ENCODE results near the gene ILF2. TPM values are rescaled to one million over a fixed set of nuclear protein-coding genes. Genes with fewer than 3 reads are reported as not detected.
"Not testable (repeated sequence)": the region's sequence is repeated elsewhere in the genome, so short reads cannot be mapped to it uniquely, and the experiment has no call there.

Gene ILF2
- total RNA-seq, 4 donors from 2014 or later: 111 to 167 (median 151) TPM

- intact Hi-C loops (cut with DNase I): loop anchor here (10.0 kb wide), 1 partner anchor 314 kb away; the partner anchor contains the start of gene RAB13
- WGBS, 2 donors: 2% methylated on average over 19 to 20 of the region's 22 CpGs
- Histone ChIP-seq H3K9me3 (no peaks in the 10 kb centered on the region), H3K36me3 (peaks cover 28 to 34% of the 10 kb centered on the region in 2 donors), H3K4me1 (peaks cover 8 to 12% of the 10 kb centered on the region in 2 donors), H3K27me3 (no peaks in the 10 kb centered on the region), H3K27ac (peak overlapping the region; percentile 47 to 69 (median 50)), H3K4me3 (replicated peaks in 1 of 3) (peak overlapping the region; percentile 72 to 95 (median 80))
- DNase-seq: no peak
- TF ChIP-seq CTCF (IDR thresholded peaks at IDR 0.05) (no peak), POLR2A (IDR thresholded peaks at IDR 0.05) (no peak)
Observed at GRCh38 chr1:153670257-153670858, 435 bp downstream of the ILF2 start.

DNA sequence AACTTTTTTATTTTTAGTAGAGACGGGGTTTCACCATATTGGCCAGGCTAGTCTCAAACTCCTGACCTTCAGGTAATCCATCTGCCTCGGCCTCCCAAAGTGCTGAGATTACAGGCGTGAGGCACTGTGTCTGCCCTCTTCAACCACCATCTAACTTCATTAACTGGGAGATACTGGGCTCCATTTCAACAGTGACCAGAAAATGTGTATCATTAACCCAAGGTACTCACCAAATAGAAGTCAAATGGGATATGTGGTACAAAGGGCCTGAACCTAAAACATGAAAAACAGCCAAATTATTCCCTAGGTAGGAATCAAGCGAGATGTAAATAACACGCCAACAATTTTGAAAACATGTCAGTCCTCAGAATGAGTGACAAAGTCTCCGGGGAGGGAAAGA, 1.2 kb downstream of the ILF2 start:
- H3K4me1 ChIP-seq: peaks cover 8 to 12% of the 10 kb centered on the region in 2 donors
- H3K27me3 ChIP-seq: no peaks in the 10 kb centered on the region
- no peak for DNase-seq
- peak overlapping the region in 1 of 3 donors; percentile 69 for H3K27ac ChIP-seq
- intact Hi-C loops (cut with DNase I): loop anchor here (10.0 kb wide), 2 partner anchors 95 to 315 kb away; partner anchors contain the start of gene RAB13
- H3K9me3 ChIP-seq: no peaks in the 10 kb centered on the region
- H3K36me3 ChIP-seq: peaks cover 35 to 42% of the 10 kb centered on the region in 2 donors
- TF ChIP-seq POLR2A (IDR thresholded peaks at IDR 0.05) (no peak), CTCF (IDR thresholded peaks at IDR 0.05) (no peak)
- WGBS, 2 donors: 81 to 90% methylated on average over 6 of the region's 6 CpGs
- peak overlapping the region in 2 of 3 donors; percentile 72 to 95 for H3K4me3 ChIP-seq (replicated peaks in 1 of 3)

DNA sequence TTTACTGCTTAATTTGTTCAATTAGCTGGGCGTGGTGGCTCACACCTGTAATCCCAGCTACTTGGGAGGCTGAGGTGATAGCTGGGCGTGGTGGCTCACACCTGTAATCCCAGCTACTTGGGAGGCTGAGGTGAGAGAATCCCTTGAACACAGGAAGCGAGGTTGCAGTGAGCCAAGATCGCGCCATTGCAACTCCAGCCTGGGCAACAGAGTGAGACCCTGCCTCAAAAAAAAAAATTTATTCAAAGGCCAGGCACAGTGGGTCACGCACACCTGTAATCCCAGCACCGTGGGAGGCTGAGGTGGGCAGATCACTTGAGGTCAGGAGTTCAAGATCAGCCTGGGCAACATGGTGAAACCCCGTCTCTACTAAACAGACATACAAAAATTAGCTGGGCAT, 2.1 kb downstream of the ILF2 start:
- not testable (repeated sequence) for H3K4me3 ChIP-seq (replicated peaks in 1 of 3); DNase-seq; H3K9me3 ChIP-seq; H3K27ac ChIP-seq; H3K27me3 ChIP-seq
- 94 to 96% methylated on average over 8 of the region's 8 CpGs for WGBS, 2 donors
- H3K36me3 ChIP-seq: peaks cover 45 to 51% of the 10 kb centered on the region in 2 donors
- H3K4me1 ChIP-seq: peaks cover 8 to 12% of the 10 kb centered on the region in 2 donors
- intact Hi-C loops (cut with DNase I): loop anchor here (10.0 kb wide), 1 partner anchor 94 kb away; no protein-coding TSS in a partner anchor

DNA sequence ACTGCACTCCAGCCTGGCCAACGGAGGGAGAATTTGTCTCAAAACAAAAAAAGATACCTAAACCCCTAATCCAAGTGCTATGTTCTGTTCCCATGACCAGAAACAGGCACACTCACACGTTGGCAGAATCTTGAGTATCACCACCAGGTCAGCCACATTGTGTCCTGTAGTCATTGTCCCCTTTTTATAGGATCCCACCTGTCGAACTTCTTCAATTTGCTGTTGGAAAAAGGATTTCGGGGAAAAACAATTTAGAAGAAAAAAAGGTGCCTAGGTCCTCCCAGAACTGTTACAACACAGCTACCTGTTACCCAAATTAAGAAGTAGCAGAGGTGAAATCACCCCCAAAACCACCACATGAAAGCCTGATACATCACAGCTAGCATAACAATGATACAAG, 3.4 kb downstream of the ILF2 start:
- Histone ChIP-seq H3K27me3 (no peaks in the 10 kb centered on the region), H3K36me3 (peaks cover 57 to 64% of the 10 kb centered on the region in 2 donors), H3K4me3 (replicated peaks in 1 of 3) (no peak overlapping the region), H3K4me1 (peaks cover 8 to 12% of the 10 kb centered on the region in 2 donors), H3K27ac (no peak overlapping the region), H3K9me3 (no peaks in the 10 kb centered on the region)
- WGBS, 2 donors: 87 to 94% methylated on average over 4 of the region's 4 CpGs
- intact Hi-C loops (cut with DNase I): loop anchor here (10.0 kb wide), 1 partner anchor 93 kb away; no protein-coding TSS in a partner anchor
- no peak for DNase-seq
- no peak for TF ChIP-seq CTCF (IDR thresholded peaks at IDR 0.05)
- TF ChIP-seq POLR2A (IDR thresholded peaks at IDR 0.05): no peak

GRCh38 chr1:153663211-153663610, 7.6 kb downstream of the ILF2 start:
- intact Hi-C loops (cut with DNase I): loop anchor here (10.0 kb wide), 1 partner anchor 88 kb away; no protein-coding TSS in a partner anchor
- WGBS, 2 donors: 91 to 93% methylated on average over 5 of the region's 5 CpGs
- DNase-seq: no peak
- H3K36me3 ChIP-seq: peaks cover 66 to 76% of the 10 kb centered on the region in 2 donors
- TF ChIP-seq CTCF (IDR thresholded peaks at IDR 0.05): no peak
- TF ChIP-seq POLR2A (IDR thresholded peaks at IDR 0.05): no peak
- H3K4me3 ChIP-seq (replicated peaks in 1 of 3): no peak overlapping the region
- no peaks in the 10 kb centered on the region for H3K9me3 ChIP-seq
- peaks cover 8 to 11% of the 10 kb centered on the region in 2 donors for H3K4me1 ChIP-seq
- H3K27ac ChIP-seq: no peak overlapping the region
- H3K27me3 ChIP-seq: no peaks in the 10 kb centered on the region

All from thyroid gland (tissue), 4 donors.